ENCODE data around the gene C1QTNF8.
"Not testable (repeated sequence)": the region's sequence is repeated elsewhere in the genome, so short reads cannot be mapped to it uniquely, and the experiment has no call there.

- TF ChIP-seq CTCF (IDR thresholded peaks at IDR 0.05; ENCODE audit: low read length); EZH2phosphoT487 (IDR thresholded peaks at IDR 0.05; ENCODE audit: low read length); EZH2 (optimal IDR thresholded peaks at IDR 0.05; ENCODE audit: low read depth, low read length): not testable (repeated sequence)
Measured at GRCh38 chr16:1092685-1093283, 3.3 kb downstream of the C1QTNF8 start.
